Epithelial cell of proximal tubule (primary cell): ENCODE results near the gene RBM39. TPM values are rescaled to one million over a fixed set of nuclear protein-coding genes. Genes with fewer than 3 reads are reported as not detected.

Source experiments
- DNase-seq: peaks from one replicate; pipeline ENCODE4 v3.0.0-alpha.2; 2011; ENCODE audit warnings: low read depth
- H3K4me3 ChIP-seq: 2 replicates; pipeline ENCODE4 v1.5.1; 2011; ENCODE audit warnings: low read depth, mild to moderate bottlenecking, low read length
- total RNA-seq: library from RNA; depleted of rRNA; stranded (reverse); fragments of >200 nt; gene quantifications from 2 replicates; pipeline ENCODE4 v1.2.3, GENCODE V29; 2015
- TF ChIP-seq, protein P1 (sequence below): conservative IDR thresholded peaks from 2 replicates; pipeline ENCODE4 v1.5.1; 2012; ENCODE audit warnings: low read depth, mild to moderate bottlenecking, low read length

Gene RBM39
- total RNA-seq, 1 donor from 2014 or later, result 148 TPM

DNA sequence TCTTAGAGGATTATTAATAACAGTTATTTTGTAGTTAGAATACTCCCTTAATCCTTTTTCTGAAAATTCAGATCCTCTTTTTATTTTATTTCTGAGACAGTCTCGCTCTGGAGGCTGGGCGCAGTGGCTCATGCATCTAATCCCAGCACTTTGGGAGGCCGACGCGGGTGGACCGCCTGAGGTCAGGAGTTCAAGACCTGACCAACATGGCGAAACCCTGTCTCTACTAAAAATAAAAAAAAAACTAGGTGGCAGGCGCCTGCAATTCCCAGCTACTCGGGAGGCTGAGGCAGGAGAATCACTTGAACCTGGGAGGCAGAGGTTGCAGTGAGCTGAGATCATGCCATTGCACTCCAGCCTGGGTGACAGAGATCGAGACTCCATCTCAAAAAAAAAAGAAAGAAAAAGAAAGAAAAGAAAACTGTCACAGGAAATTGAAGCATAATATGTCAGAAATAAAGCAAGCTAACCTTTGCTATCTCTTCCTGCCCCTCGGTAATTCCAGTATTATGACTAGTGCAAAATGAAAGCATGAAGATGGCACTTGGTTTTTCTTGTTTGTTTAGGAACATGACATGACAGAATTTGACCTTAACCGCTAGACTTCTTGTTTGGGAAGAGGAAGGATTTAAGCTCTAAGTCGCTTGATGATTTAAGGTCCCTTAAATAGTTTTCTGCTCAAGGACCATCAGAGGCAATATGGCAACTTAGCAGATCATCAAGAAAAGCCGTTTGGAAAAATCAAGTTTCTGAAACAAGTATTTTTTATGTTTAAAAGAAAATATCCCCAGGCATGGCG, 1.8 kb upstream of the RBM39 start:
- TF ChIP-seq, protein P1, sequence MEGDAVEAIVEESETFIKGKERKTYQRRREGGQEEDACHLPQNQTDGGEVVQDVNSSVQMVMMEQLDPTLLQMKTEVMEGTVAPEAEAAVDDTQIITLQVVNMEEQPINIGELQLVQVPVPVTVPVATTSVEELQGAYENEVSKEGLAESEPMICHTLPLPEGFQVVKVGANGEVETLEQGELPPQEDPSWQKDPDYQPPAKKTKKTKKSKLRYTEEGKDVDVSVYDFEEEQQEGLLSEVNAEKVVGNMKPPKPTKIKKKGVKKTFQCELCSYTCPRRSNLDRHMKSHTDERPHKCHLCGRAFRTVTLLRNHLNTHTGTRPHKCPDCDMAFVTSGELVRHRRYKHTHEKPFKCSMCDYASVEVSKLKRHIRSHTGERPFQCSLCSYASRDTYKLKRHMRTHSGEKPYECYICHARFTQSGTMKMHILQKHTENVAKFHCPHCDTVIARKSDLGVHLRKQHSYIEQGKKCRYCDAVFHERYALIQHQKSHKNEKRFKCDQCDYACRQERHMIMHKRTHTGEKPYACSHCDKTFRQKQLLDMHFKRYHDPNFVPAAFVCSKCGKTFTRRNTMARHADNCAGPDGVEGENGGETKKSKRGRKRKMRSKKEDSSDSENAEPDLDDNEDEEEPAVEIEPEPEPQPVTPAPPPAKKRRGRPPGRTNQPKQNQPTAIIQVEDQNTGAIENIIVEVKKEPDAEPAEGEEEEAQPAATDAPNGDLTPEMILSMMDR, result no peak
- no peak overlapping the region for H3K4me3 ChIP-seq
- no peak for DNase-seq

DNA sequence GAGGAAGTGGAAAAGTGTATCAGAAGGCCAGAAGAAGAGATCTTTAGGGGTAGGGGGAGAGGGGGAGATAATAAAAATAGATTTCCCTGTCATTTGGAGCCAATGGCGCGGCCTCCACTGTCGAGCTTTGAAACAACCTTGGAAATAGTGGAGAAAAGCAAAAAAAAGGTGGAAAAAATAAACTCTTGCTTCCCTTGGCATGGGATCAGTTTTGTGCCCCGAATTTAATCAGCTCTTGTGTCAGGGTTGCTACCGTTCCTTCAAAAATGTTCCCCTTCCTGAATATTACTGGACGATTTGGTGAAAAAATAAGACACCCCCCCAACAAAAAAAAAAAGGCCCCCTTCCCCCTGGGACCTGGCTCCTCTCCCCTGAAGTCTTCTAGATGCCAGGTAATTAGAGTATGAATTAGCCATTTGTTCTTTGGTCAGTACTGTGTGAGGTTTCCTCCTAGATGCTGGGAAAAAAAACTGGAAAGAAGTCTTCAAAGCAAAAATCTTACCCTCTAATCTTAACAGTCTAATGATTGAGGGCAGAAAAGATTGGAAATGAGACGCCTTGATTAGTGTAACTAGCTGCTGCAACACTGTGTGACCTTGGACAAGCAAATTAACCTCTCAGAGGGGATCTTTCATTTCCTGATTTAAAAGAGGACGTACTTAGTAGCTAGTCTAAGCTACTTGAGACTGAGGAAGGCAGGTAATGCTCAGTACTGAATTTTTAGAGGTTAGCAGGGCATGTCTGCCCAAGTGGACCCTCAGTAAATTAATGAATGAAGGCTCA, 872 bp upstream of the RBM39 start:
- no peak for DNase-seq
- H3K4me3 ChIP-seq, result peak overlapping the region; percentile 88
- TF ChIP-seq, protein P1, result no peak

DNA sequence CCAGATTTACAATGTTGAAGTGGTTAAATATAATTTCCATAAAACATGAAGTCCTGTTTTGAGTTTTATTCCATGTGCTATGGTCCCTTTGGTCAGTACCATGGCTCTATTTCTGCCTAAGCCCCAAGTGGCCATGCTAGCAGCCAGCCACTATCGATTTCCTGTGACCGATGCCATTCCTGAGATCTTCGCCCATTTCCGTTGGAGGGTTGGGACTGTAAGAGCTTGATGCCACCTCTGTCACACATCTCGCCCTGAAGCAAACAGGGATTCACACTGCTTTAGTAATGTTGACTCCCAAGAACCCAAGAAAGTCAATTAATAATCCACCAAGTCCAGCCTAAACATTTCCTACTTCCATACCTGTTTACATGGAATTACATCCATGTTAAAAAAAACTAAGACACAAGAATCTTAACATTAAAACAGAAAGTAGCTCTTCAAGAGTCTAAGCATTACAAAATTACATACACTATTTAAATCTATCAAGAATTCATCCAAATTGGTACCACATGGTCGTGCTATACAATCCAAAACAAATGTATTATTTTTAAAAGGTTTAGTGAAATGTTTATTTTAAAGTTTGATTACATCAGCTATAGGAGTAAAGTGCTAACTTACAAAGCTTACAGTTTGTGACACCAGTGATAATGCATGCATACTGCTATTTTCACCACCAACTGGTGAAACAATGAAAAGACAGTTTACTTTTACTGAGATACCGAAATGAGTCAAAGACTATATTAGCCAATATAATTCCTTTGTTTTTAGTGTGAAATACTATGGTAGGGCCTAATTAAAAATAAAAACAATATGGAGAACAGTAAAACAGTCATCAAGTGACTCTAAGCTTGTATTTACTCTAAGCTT, 2.5 kb downstream of the RBM39 start:
- TF ChIP-seq, protein P1, result peak; percentile 33
- DNase-seq, result no peak
- peak overlapping the region; percentile 98 for H3K4me3 ChIP-seq

DNA sequence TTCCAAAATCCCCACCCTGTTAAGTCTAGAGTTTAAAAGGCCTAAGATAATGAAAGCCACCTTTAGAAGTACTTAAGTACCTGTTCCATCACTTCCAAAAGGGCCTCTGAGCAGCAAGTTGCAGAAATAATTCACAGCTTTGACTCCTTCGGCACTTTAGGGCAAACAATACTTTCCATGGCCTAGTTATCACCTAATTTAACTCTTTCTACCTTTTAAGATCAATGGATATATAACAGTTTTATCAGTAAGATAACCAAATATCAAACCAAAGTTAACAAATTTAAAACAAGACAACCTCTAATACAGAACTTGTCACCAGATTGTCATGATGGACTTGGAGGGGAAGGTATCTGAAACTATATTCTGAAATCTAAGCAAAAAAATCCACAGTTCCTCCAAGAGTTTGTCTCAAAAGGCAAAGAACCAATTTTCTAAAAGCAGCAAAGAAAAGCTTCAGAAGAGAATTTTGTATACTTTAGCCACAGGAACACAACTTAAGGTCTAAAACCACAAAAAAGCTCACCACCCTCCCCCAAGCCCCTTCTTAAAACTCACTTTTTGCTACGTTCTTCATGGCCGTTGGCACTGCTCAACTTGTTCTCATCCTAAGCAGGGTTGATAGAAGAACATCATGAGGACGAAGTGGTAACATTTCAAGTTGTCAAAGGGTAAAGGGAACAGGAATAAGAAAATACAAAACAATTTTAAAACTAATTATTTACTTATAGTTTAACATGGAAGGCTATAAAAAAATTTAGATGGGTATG, 3.5 kb downstream of the RBM39 start:
- TF ChIP-seq, protein P1, result no peak
- H3K4me3 ChIP-seq, result peak overlapping the region; percentile 9
- no peak for DNase-seq

DNA sequence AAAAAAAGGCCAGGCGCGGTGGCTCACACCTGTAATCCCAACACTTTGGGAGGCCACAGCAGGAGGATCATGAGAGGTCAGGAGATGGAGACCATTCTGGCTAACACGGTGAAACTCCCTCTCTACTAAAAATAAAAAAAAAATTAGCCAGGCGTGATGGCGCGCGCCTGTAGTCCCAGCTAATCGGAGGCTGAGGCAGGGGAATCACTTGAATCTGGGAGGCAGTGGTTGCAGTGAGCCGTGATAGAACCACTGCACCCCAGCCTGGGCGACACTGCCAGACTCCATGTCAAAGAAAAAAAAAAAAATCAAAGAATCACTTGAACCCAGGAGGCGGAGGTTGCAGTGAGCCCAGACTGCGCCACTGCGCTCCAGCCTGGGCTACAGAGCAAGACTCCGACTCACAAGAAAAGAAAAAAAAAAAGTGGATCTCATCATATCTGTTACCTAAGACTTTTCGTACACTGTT, 4.2 kb downstream of the RBM39 start:
- no peak for DNase-seq
- TF ChIP-seq, protein P1, result no peak
- no peak overlapping the region for H3K4me3 ChIP-seq
